Measurements from ENCODE around the gene BCAR3. TPM values are rescaled to one million over a fixed set of nuclear protein-coding genes. Genes with fewer than 3 reads are reported as not detected.

The BCAR3 gene
- total RNA-seq, 6 experiments from 2014 or later, result 24.4 to 55.1 (median 26.2) TPM

- no peaks in the 10 kb centered on the region for H3K9me3 Mint-ChIP-seq
- no peak overlapping the region for H3K4me3 Mint-ChIP-seq
- peaks cover 26% of the 10 kb centered on the region for H3K4me1 Mint-ChIP-seq (ENCODE audit: low read depth)
- no peak for TF ChIP-seq CTCF (IDR thresholded peaks at IDR 0.05)
- H3K27ac Mint-ChIP-seq, result peak overlapping the region; percentile 63
- H3K36me3 Mint-ChIP-seq (ENCODE audit: low read depth), result no peaks in the 10 kb centered on the region
- H3K27me3 Mint-ChIP-seq (ENCODE audit: insufficient read depth), result no peaks in the 10 kb centered on the region; the same call in 1 of the 2 replicates
- DNase-seq, result no peak
Measured at GRCh38 chr1:93723733-93724270, 42.2 kb upstream of the BCAR3 start.

GRCh38 chr1:93723110-93723509 is 41.5 kb upstream of the BCAR3 start:
- DNase-seq, result peak; percentile 34
- H3K4me1 Mint-ChIP-seq (ENCODE audit: low read depth), result peaks cover 26% of the 10 kb centered on the region
- H3K27me3 Mint-ChIP-seq (ENCODE audit: insufficient read depth), result no peaks in the 10 kb centered on the region; the same call in 1 of the 2 replicates
- no peak for TF ChIP-seq CTCF (IDR thresholded peaks at IDR 0.05)
- H3K36me3 Mint-ChIP-seq (ENCODE audit: low read depth), result 0 out of 2 replicates have a peak, but pooled peaks cover 3% of the 10 kb centered on the region
- H3K4me3 Mint-ChIP-seq, result no peak overlapping the region
- H3K9me3 Mint-ChIP-seq, result no peaks in the 10 kb centered on the region
- H3K27ac Mint-ChIP-seq, result peak overlapping the region; percentile 63

- DNase-seq, result no peak
- Mint-ChIP-seq H3K4me1 (ENCODE audit: low read depth) (peaks cover 26% of the 10 kb centered on the region), H3K4me3 (no peak overlapping the region), H3K27me3 (ENCODE audit: insufficient read depth) (no peaks in the 10 kb centered on the region; the same call in 1 of the 2 replicates), H3K27ac (peak overlapping the region; percentile 63), H3K9me3 (peaks cover 5% of the 10 kb centered on the region), H3K36me3 (ENCODE audit: low read depth) (peaks cover 10% of the 10 kb centered on the region; the same call in 1 of the 2 replicates)
- TF ChIP-seq CTCF (IDR thresholded peaks at IDR 0.05), result no peak
Measured at GRCh38 chr1:93722081-93723031, 40.7 kb upstream of the BCAR3 start.

- Mint-ChIP-seq H3K9me3 (peaks cover 16% of the 10 kb centered on the region), H3K27me3 (ENCODE audit: insufficient read depth) (no peaks in the 10 kb centered on the region; the same call in 1 of the 2 replicates), H3K36me3 (ENCODE audit: low read depth) (peaks cover 23% of the 10 kb centered on the region)
Measured at GRCh38 chr1:93720956-93721626, 39.5 kb upstream of the BCAR3 start.

More at GRCh38 chr1:93720956-93721626, 39.5 kb upstream of the BCAR3 start:
- Mint-ChIP-seq H3K27ac (no peak overlapping the region), H3K4me1 (ENCODE audit: low read depth) (peaks cover 33% of the 10 kb centered on the region), H3K4me3 (no peak overlapping the region)
- DNase-seq, result no peak
- no peak for TF ChIP-seq CTCF (IDR thresholded peaks at IDR 0.05)

Data from HFFc6 (cell line).